B cell (primary cell): ENCODE results near the gene PAQR5.

Experiments
- CTCF ChIP-seq: fragments of 200-600 bp; IDR thresholded peaks from one replicate; pipeline ENCODE4 v1.8.0; 2022; ENCODE audit warnings: antibody characterized with exemption, mild to moderate bottlenecking
- EZH2 ChIP-seq: IDR thresholded peaks from 2 replicates; pipeline ENCODE4 v1.6.1; 2012; ENCODE audit warnings: borderline replicate concordance, low read depth, mild to moderate bottlenecking, moderate library complexity, low read length; ENCODE audit not compliant: insufficient read depth, poor library complexity, severe bottlenecking

GRCh38 chr15:69296606-69297005 is 2.1 kb upstream of the PAQR5 start:
- TF ChIP-seq CTCF (no peak), EZH2 (no peak)
